ENCODE results near the gene BBS9.

Gene BBS9

DNA sequence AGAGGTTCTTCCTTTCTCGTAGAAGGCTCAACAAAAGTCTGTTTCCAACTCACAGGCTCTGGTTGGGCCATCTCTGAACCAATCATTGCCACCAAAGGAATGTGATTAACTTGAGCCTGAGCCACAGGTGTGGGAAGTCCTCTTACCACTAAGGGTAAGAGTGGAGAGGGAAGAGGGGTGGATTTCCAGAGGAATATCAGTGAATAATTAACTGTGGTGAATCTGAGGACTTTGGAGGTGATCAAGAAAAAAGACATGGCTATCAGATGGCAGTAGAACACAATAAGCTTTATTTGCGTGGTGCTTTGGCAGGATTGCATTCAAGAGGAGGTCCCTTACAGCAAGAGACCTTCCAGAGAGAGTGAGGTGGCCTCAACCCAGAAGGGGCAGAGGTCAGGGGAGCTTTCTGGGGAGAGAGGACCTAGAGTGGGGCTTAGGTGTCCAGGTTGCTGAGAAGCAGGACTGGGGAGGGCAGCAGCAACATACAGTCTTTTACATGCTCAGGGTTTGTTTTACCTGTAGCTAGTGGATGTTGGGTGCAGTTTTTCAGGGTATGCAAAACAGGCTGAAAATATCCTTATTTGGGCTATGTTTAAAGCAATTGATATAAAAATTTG lies 61.4 kb downstream of the BBS9 start:
- H3K4me1 ChIP-seq (ENCODE audit: control insufficient read depth in 1 of 2, insufficient read depth in 1 of 2, low read depth in 1 of 2, low read length in 1 of 2): peaks cover 0 to 2% of the 10 kb centered on the region in 2 experiments
- TF ChIP-seq, protein P1, sequence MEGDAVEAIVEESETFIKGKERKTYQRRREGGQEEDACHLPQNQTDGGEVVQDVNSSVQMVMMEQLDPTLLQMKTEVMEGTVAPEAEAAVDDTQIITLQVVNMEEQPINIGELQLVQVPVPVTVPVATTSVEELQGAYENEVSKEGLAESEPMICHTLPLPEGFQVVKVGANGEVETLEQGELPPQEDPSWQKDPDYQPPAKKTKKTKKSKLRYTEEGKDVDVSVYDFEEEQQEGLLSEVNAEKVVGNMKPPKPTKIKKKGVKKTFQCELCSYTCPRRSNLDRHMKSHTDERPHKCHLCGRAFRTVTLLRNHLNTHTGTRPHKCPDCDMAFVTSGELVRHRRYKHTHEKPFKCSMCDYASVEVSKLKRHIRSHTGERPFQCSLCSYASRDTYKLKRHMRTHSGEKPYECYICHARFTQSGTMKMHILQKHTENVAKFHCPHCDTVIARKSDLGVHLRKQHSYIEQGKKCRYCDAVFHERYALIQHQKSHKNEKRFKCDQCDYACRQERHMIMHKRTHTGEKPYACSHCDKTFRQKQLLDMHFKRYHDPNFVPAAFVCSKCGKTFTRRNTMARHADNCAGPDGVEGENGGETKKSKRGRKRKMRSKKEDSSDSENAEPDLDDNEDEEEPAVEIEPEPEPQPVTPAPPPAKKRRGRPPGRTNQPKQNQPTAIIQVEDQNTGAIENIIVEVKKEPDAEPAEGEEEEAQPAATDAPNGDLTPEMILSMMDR (IDR thresholded peaks at IDR 0.05): no peak
- H3K4me3 ChIP-seq (ENCODE audit: low read depth in 1 of 2, low read length in 1 of 2): no peak overlapping the region
- H3K27me3 ChIP-seq: no peaks in the 10 kb centered on the region
- H3K27ac ChIP-seq: no peak overlapping the region
- no peaks in the 10 kb centered on the region for H3K36me3 ChIP-seq
- H3K9me3 ChIP-seq: no peaks in the 10 kb centered on the region

DNA sequence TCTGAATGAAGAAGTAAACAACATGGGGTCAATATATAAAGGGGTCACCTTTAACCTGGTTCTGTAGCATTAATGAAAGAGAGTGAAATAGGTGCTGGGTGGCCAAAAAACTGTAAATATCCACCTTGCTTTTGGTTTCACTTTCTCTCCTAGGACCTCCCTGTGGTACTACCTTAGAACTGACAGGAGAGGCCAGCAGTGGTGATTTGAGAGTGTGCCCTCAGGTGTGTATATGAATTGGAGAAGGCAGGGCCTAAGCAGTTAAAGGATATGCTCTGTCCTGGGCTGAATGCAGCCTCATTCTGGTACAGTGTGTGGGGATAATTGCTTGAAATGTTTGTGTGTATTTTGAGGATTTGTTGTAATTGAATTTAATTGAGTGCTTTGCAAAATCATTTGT lies 62.0 kb downstream of the BBS9 start:
- Histone ChIP-seq H3K4me1 (ENCODE audit: control insufficient read depth in 1 of 2, insufficient read depth in 1 of 2, low read depth in 1 of 2, low read length in 1 of 2) (peaks cover 0 to 2% of the 10 kb centered on the region in 2 experiments), H3K36me3 (no peaks in the 10 kb centered on the region), H3K27ac (no peak overlapping the region), H3K4me3 (ENCODE audit: low read depth in 1 of 2, low read length in 1 of 2) (no peak overlapping the region), H3K9me3 (no peaks in the 10 kb centered on the region), H3K27me3 (no peaks in the 10 kb centered on the region)
- TF ChIP-seq, protein P1 (IDR thresholded peaks at IDR 0.05): no peak

- TF ChIP-seq, protein P1 (IDR thresholded peaks at IDR 0.05): no peak
- Histone ChIP-seq H3K4me3 (ENCODE audit: low read depth in 1 of 2, low read length in 1 of 2) (no peak overlapping the region), H3K4me1 (ENCODE audit: control insufficient read depth in 1 of 2, insufficient read depth in 1 of 2, low read depth in 1 of 2, low read length in 1 of 2) (peaks cover 0 to 2% of the 10 kb centered on the region in 2 experiments), H3K27ac (no peak overlapping the region), H3K9me3 (no peaks in the 10 kb centered on the region), H3K36me3 (no peaks in the 10 kb centered on the region), H3K27me3 (no peaks in the 10 kb centered on the region)
Observed at GRCh38 chr7:33192695-33193291, 63.4 kb downstream of the BBS9 start.

- Histone ChIP-seq H3K27me3 (no peaks in the 10 kb centered on the region), H3K4me1 (ENCODE audit: control insufficient read depth in 1 of 2, insufficient read depth in 1 of 2, low read depth in 1 of 2, low read length in 1 of 2) (peaks cover 0 to 2% of the 10 kb centered on the region in 2 experiments), H3K9me3 (no peaks in the 10 kb centered on the region), H3K36me3 (no peaks in the 10 kb centered on the region), H3K27ac (no peak overlapping the region), H3K4me3 (ENCODE audit: low read depth in 1 of 2, low read length in 1 of 2) (no peak overlapping the region)
- TF ChIP-seq, protein P1 (IDR thresholded peaks at IDR 0.05): no peak
Observed at GRCh38 chr7:33193308-33193864, 64.0 kb downstream of the BBS9 start.

DNA sequence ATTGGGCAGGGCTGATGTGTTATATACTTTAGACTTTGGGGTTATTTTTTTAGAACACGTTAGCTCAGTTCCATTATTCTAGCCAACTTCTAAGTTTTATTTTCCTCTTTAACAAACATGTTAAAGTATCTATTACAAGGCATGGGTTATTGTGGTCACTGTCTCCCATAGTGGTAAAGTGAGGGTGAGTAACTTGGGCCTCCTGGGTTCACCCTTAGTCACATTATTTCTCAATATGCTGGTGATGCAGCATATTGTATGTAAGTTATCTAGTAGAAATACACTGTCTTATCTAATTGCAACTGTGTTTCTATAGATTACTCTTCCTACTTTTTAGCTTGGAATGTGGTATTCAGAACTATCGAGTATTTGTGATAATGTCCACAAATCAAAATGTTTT lies 65.9 kb downstream of the BBS9 start:
- Histone ChIP-seq H3K27ac (no peak overlapping the region), H3K36me3 (no peaks in the 10 kb centered on the region), H3K27me3 (no peaks in the 10 kb centered on the region), H3K4me1 (ENCODE audit: control insufficient read depth in 1 of 2, insufficient read depth in 1 of 2, low read depth in 1 of 2, low read length in 1 of 2) (peaks cover 0 to 2% of the 10 kb centered on the region in 2 experiments), H3K9me3 (no peaks in the 10 kb centered on the region), H3K4me3 (ENCODE audit: low read depth in 1 of 2, low read length in 1 of 2) (no peak overlapping the region)
- TF ChIP-seq, protein P1 (IDR thresholded peaks at IDR 0.05): no peak
